Hepatocyte (in vitro differentiated cells): ENCODE results near the gene ASGR1.

Experiments used
- EZH2 ChIP-seq: fragments of 200-600 bp; sonication (generic); IDR thresholded peaks from 2 replicates; pipeline ENCODE4 v1.6.1; 2016; ENCODE audit warnings: antibody characterized with exemption, mild to moderate bottlenecking, borderline replicate concordance
- EZH2phosphoT487 ChIP-seq: fragments of 200-600 bp; sonication (generic); IDR thresholded peaks from one replicate; pipeline ENCODE4 v1.6.1; 2018; ENCODE audit warnings: antibody characterized with exemption, mild to moderate bottlenecking, low read depth, moderate library complexity; ENCODE audit not compliant: unreplicated experiment, severe bottlenecking
- TF ChIP-seq, protein P1 (sequence below): fragments of 200-600 bp; sonication (generic); IDR thresholded peaks from 2 replicates; pipeline ENCODE4 v1.5.1; 2016; ENCODE audit warnings: antibody characterized with exemption, mild to moderate bottlenecking; ENCODE audit not compliant: poor library complexity

DNA sequence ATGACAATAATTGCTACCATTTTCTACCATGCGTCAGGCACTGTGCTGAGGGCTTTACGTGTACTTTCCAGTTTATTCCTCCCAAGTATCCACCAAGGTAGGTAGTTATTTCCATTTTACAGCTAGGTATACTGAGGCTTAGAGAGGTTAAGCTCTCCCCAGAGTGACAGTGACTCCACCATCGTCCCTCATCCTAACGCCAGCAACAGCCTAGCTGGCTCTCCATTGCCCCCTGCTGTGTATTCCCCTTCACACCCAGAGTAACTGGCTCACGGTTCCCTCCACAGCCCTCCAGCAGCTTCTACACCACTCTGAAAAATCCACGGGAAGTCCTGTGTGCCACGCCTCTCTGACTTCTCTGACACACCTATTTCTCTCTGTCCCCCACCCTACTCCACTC lies 7.1 kb upstream of the ASGR1 start:
- TF ChIP-seq, protein P1, sequence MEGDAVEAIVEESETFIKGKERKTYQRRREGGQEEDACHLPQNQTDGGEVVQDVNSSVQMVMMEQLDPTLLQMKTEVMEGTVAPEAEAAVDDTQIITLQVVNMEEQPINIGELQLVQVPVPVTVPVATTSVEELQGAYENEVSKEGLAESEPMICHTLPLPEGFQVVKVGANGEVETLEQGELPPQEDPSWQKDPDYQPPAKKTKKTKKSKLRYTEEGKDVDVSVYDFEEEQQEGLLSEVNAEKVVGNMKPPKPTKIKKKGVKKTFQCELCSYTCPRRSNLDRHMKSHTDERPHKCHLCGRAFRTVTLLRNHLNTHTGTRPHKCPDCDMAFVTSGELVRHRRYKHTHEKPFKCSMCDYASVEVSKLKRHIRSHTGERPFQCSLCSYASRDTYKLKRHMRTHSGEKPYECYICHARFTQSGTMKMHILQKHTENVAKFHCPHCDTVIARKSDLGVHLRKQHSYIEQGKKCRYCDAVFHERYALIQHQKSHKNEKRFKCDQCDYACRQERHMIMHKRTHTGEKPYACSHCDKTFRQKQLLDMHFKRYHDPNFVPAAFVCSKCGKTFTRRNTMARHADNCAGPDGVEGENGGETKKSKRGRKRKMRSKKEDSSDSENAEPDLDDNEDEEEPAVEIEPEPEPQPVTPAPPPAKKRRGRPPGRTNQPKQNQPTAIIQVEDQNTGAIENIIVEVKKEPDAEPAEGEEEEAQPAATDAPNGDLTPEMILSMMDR = peak; percentile 14
- no peak for TF ChIP-seq EZH2phosphoT487
- no peak for TF ChIP-seq EZH2
